Thyroid gland (tissue), 4 donors: ENCODE results near the gene USP19.

ENCODE experiments used
- CTCF ChIP-seq, 6 experiments: fragments of 200-600 bp in 3 of 6; fragments of 450-650 bp in 3 of 6; sonication (generic) in 3 of 6; IDR thresholded peaks; one replicate each; pipeline ENCODE4 v1.5.1; 2016 to 2019; ENCODE audit warnings: antibody characterized with exemption in 6 of 6, mild to moderate bottlenecking in 2 of 6, inconsistent platforms in 1 of 6, moderate library complexity in 1 of 6
- POLR2A ChIP-seq, 2 donors: fragments of 450-650 bp; IDR thresholded peaks; one replicate each; pipeline ENCODE4 v1.6.1; 2017; ENCODE audit warnings: antibody characterized with exemption in 2 of 2, mild to moderate bottlenecking in 2 of 2, moderate library complexity in 1 of 2

DNA sequence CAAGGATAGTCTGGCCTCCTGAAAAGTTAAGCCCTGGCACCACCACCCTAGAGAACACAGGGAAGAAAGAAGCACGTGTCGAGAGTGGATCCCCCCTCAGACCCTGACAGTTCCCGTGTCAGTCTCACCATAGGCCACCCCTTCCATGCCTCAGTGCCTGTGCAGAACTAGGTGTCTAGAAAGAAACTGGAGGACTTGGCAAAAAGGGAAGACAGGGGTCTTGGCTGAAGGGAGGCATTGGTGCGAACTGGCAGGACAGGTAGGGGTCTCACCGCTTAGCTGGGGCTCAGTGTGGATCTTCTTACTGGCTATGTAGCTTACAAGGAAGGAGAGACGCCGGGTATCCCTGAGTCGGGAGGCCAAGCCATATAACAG, 16.6 kb downstream of the USP19 start:
- no peak for TF ChIP-seq CTCF (IDR thresholded peaks at IDR 0.05)
- no peak for TF ChIP-seq POLR2A (IDR thresholded peaks at IDR 0.05)
